ENCODE measurements around the gene AEBP2.
"Not testable (repeated sequence)": the region's sequence is repeated elsewhere in the genome, so short reads cannot be mapped to it uniquely, and the experiment has no call there.

Gene AEBP2

GRCh38 chr12:19547271-19547671 lies 108.0 kb downstream of the AEBP2 start:
- FAIRE-seq (no peak), DNase-seq (ENCODE audit: insufficient read length, low spot score) (no peak)

DNA sequence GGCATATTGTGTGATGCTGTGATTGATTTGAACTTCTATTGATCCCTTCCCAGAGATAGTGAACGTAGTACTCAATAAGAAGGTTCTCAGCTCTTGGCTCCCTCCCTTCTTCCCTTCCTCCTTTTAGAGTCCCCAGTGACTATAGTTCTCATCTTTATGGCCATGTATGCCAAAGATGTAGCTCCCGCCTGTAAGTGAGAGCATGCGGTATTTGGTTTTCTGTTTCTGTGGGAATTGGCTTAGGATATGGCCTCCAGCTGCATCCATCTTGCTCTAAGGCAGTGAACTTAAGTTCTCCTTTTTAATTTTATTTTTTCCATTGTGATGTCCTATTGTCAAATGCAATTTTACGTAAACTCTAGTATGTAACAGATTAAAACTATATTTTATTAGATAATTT lies 109.5 kb downstream of the AEBP2 start:
- DNase-seq (ENCODE audit: insufficient read length, low spot score) = no peak
- no peak for FAIRE-seq

DNA sequence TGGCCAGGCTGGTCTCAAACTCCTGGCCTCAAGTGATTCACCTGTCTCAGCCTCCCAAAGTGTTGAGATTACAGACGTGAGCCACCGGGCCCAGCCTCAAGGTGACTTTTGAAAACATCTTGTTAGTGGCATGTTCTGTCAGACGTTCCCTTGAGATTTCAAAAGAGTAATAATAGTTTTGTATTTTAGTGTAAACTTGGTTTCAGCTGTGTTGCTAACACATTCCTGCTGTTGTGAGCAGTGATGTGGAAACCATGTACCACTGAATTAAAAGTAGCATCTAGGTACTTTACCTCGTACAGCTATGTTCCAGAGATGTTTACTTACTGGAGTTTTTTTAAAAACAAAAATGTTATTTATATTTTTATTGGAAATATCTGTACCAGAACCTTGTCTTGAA lies 111.3 kb downstream of the AEBP2 start:
- DNase-seq (ENCODE audit: insufficient read length, low spot score) (no peak), FAIRE-seq (no peak)

GRCh38 chr12:19552441-19553097 lies 113.3 kb downstream of the AEBP2 start:
- not testable (repeated sequence) for DNase-seq (ENCODE audit: insufficient read length, low spot score); FAIRE-seq

DNA sequence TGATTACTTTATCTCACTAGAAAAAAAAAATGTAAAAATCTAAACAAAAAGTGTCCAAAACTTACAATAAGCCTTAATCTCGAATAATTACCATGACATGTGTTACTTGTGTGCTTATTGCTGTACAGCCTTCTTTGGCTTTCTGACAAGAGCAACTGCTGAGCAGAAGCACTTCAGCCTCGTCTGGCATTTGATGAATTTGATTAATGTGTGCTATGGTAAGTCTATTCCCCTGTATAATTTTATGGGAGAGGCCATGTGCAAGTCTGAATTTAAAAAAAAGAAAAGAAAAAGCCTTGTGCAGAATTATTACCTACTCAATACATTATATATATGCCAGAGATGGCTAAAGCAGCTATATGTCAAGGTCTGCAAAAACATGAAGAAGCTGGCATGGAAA lies 113.9 kb downstream of the AEBP2 start:
- FAIRE-seq (no peak), DNase-seq (ENCODE audit: insufficient read length, low spot score) (no peak)

DNA sequence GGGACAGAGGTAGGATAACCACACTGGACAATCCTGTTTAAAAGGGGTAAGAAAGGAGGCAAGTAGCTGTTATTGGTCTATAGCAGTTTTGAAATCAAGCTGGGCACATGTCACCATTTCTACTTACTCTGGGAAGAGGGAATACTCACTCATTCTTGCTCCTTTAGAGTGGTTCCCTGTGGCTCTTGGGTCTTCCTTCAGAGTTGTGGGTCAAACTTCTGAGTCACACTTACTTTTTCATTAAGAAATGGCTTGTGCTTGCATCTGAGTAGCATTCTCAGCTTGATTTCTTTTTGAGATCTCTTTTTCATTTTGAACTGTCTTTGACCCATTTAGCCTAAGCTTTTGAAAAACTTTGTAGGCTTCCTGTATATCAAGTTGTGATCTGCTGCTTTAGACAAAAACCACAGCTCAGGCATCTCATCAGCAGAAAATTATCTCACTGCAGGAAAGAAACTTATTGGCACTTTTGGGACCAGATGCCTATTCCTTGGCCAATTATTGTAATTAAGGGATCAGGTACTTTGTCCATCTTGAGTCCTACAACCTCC lies 122.2 kb downstream of the AEBP2 start:
- no peak for FAIRE-seq
- DNase-seq (ENCODE audit: insufficient read length, low spot score) = no peak

Measured in HTR-8/SVneo (cell line).